CD4-positive, alpha-beta T cell treated with Interleukin-6 for 4 hours (primary cell): Measurements from ENCODE around the gene CEP350.
"Not testable (repeated sequence)": the region's sequence is repeated elsewhere in the genome, so short reads cannot be mapped to it uniquely, and the experiment has no call there.

Experiments
- DNase-seq: peaks from one replicate; pipeline ENCODE4 v3.0.0-alpha.2; 2020; ENCODE audit warnings: mixed read lengths

CEP350 gene

DNA sequence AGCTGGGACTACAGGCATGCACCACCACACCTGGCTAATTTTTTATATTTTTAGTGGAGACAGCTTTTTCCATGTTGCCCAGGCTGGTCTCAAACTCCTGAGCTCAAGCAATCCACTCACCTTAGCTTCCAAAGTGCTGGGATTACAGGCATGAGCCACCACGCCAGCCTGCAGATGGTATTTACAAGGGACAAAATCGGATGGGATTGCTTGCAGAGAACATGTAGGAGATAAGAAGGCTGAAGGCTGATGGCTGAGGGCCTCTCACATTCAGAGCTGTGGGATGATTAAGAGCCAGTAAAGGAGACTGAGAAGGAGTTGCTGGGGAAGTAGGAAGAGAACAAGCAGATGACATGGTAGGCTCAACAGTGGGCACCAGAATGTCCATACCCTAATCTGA, 176.0 kb downstream of the CEP350 start:
- DNase-seq = no peak

DNA sequence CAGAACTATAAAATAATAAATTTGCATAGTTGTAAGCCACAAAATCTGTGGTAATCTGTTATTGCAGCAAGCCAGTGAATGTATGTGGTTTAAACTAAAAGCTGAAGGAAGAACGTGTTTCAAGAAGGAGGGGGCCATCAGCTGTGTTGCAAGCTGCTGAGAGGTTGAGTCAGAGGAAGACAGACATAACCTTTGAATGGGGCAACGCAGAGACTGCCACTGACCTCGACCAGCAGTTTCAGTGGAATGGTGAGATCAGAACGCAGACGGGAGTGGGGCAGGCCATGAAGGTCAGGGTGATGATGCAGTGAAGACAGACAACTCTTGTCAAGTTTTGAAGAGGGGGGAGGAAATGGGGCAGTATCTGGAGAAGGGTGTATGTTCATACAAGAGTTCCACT, 176.9 kb downstream of the CEP350 start:
- no peak for DNase-seq

DNA sequence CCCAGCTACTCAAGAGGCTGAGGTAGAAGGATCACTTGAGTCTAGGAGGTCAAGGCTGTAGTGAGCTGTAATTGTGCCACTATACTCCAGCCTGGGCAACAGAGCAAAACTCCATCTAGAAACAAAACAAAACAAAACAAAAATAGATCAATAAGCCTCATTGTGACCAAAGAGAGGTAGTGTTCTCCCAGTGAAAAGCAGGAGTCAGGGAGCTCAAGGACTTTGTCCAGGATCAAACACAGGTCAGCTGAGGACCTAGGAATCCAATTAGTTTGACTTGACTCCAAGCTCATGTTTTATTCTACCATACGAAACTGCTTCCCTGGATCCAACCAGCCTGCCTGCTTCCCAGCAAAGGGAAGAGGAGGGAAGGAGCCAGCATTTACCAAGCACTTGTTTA, 178.6 kb downstream of the CEP350 start:
- no peak for DNase-seq

DNA sequence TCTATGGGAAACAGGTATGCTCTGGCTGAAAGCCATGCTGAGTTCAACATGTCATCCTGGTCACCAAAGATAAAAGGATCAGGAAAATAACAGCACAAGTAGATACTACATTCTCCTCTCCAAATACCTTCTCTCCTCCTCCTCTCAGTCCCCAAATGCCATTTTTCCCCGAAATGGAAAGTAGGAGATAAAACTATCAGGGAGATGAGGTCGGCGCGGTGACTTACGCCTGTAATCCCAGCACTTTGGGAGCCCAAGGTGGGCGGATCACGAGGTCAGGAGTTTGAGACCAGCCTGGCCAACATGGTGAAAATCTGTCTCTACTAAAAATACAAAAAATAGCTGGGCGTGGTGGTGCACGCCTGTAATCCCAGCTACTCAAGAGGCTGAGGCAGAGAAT, 179.1 kb downstream of the CEP350 start:
- not testable (repeated sequence) for DNase-seq

DNA sequence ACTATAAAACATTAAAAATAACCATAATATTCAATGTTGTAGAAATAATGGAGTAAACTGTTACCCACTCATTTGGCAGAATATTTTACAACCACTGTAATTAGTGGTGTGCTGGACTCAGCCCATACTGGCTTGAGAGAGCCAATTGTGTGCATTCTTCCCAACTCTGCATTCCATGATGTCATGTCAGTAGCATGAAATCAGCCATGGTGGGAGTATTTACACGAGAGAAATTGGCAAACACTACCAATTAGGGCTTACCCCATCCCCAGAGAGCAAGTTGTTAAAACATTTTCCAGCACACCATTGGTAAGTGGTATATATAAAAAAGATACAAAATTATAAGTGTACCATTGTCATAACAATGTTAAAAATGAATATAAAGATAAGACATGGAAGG, 180.9 kb downstream of the CEP350 start:
- no peak for DNase-seq

DNA sequence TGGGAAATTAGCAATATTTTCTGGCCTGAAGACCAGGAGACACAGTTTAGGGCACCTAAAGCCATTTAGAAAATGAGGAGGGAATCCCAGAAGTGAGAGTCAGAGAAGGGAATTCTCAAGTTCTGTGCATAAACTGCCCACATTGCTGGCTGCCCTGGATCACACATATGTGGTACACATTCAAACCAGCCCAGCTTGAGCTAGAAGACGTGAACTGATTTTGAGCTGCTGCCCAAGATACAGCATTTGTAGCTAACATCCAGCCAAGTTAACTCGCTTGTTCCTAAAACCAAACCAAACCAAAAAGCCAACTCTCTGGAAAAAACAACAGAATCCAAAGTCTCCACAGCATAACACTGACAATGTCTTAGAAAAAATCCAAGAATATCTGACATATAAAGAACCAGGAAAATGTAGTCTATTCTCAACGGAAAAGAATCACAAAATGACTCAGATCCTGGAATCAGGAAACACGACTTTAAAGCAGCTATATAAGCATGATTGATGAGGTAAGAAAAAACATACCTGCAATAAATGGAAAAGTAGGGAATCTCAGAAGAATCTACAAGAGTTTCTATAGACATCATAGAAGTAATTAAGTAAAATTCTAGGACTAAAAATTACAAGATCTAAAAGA, 181.8 kb downstream of the CEP350 start:
- DNase-seq = no peak

DNA sequence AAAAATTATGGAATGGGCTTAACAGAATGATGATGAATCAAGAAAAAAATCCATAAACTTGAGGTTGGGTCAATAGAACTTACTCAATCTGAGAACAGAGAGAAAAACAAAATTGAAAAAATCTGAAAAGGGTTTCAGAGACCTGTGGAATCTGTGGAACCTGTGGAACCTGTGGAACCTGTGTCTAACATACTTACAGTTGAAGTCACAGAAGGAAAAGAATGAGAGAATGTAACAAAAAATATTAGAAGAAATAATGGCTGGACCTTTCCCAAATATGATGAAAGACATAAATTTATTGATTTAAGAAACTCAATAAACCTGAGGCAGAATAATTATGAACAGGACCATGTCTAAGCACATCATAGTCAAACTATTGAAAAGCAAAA, 182.4 kb downstream of the CEP350 start:
- DNase-seq = no peak

DNA sequence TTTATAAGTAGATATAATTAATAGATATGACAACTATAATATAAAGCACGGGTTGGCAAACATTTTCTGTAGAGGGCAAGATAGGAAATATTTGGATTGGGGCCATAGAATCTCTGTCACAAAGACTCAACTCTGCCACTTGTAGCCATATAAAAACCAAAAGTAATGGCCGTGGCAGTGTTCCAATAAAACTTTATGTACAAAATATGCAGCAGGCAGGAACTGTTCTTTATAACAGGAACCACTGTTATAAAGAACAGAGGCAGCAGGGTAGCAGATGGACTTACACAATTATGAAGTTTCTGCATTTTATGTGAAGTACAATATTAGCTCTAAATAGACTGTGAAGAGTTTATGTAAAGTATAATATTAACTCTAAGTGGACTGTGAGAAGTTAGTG, 183.2 kb downstream of the CEP350 start:
- DNase-seq = no peak

DNA sequence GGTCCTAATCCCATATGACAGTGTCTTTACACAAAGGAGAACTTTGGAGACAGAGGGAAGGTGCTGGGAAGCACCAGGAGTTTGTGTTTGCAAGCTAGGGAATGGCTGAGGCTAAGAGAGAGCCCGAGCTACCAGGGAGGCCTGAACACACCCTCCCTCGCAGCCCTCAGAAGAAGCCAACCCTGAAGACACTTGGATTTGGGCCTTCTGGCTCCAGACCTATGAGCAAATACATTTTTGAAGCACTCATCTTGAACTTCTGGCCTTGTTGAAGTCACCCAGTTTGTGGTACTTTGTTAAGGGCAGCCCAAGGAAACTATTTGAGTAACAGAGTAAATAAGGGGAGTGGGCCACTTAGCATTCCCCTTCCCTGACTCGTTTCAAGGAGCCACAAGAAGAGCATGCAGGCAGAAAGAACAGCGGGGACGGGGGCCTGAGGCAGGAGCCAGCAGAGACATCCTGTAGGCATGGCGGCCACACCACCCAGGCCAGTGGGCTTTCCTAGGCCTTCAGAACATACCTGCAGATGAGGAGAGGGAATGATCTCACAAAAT, 186.8 kb downstream of the CEP350 start:
- DNase-seq = no peak

DNA sequence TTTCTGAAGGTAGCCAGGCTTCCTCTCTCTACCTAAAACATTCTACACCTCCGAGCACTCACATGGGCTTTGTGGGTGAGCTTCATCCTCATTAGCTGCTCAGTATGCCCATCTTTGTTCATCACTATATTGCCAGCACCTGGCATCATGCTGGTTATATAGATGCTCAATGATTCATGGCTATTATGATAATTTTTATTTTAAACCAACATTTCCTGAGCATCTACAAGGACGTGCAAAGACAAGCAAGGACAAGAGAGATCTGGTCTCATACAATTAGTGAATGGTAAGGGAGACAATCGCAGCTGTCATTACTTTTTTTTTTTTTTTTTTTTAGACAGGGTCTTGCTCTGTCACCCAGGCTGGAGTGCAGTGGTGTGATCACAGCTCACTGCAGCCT, 188.7 kb downstream of the CEP350 start:
- DNase-seq = no peak

DNA sequence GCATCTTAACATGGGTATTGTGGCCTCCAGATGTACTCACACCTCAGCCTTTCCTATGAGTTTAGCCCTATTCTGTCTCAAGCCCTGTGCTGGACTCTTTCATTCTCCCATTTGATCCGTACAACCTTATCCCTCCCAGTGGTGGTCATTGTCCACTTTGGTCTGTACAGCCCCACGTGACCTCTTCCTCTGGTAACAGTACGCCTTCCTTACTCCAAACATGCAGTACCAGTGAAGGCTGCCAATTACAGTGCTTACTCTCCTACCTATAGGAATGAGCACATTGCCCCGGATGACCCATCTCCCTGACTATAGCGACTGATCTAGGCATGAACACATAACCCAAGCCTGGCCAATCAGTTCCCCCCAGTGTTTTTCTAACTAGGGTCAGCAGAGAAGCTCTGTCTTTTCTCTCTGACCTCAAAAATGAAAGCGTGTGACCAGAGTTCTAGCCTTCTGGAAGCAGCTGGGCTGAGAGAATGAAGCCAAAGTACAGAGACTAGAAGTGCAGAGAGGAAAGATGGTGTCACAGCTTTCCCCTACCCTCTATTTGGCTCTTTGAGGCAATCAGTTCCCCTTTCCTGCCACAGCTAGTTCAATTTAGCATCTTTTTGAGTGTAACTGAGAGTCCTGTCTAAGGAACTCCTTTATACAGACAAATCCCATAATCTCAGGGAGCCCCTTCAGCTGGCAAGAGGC, 190.2 kb downstream of the CEP350 start:
- no peak for DNase-seq

DNA sequence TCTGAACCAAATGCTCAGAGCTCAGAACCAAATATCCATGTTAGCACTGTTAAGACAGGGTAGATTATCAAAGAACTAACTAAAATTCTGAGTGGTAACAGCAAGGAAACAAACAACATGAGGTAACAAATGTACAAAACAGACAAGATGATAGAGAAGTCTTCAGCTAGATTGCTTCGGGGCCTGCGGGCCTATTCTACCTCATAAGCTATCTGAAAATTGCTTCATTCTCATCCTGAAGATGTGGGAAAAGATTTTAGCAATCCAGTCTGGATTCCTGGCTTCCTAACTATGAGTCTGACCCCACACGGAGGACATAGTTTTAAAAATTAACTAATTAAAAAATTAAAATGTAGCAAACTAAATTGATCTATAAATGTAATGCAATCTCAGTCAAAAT, 190.8 kb downstream of the CEP350 start:
- DNase-seq = no peak

DNA sequence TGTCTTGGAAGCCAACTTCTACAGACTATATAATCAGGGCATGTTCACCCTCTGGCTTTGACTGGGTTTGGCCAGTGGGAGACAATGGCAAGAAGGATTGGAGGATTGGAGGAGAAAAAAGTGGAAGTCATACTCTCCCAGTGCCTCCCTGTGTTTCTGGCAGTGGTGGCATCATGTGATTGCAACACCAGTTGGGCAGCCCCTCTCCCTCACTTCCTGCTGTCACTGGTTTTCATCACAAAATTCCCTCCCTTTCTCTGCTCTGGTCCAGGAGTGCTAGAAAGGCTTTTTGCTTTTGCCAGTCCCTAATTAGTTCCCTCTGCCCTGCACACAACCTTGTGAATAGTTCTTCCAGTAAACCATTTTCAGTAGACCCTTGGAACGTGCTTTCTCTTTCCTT, 196.4 kb downstream of the CEP350 start:
- DNase-seq = no peak

DNA sequence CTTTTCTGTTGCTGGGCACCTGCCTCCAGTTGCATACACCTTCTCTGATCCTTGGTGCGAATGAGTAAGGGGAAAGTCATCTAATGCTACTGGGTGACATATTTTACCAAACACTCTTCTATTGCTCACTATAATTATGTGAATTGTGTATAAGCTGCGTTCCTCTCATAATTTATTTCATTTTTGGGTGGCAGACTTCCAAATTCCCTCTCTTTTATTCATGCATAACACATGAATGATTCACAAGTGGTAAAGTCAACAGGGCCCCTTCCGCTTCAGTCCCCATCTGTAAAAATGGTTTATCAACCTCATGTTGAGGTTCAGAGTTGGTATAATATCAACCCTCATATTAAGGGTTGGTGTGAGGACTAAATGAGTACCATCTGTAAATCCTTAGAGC, 196.9 kb downstream of the CEP350 start:
- DNase-seq = no peak

DNA sequence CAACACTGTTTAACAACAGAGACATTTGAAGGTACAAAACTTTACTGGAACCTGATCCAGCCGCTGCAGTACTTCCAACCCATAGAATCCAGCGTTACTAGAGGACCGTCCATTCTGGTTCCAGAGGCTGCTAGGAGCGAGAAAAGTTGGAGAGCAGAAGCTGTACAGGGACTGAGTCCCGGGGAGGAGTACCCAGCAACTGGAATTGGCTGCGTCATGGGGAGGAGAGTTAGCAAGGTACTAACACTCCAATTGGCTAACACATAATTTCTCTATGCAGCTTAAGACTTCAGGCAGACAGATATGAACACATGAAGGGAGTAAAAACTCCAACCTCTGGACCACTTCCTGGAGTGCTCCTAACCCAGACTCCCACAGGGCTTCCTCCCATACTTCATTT, 198.0 kb downstream of the CEP350 start:
- DNase-seq = no peak

DNA sequence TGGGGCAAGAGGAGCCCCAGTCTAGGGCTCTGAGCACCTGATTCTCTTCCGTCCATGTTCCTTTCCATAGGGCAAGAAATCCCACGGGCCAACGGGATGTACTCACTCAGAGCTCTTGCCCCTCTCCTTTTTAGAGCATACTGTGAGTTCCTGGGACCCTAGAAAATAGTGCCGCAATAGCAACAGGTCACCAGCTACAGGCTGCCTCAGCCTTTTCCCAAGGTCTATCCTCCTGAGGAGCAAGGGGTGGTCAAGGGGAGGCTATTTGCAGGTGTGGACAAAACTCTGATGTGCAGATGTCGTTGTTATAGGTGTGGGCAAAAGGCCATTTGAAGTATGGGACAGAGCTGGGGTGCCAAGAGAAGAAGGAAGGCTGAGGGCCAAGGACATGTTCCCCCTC, 198.4 kb downstream of the CEP350 start:
- DNase-seq = no peak

DNA sequence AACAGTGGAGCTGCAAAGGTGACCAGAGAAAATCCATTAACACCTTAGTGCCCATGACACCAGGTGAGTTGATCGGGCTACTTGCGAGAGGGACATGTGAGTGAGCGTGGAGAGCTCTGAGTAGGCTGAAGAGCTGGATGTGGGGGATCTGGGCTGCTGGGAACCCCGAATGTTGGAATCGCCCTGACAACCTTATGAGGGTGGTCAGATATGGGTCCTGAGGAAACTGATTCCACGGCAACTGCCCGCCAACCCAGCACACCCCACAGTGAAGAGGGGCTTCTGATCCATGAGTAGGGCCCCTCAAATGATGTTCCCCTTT, 199.4 kb downstream of the CEP350 start:
- peak; percentile 5 for DNase-seq

DNA sequence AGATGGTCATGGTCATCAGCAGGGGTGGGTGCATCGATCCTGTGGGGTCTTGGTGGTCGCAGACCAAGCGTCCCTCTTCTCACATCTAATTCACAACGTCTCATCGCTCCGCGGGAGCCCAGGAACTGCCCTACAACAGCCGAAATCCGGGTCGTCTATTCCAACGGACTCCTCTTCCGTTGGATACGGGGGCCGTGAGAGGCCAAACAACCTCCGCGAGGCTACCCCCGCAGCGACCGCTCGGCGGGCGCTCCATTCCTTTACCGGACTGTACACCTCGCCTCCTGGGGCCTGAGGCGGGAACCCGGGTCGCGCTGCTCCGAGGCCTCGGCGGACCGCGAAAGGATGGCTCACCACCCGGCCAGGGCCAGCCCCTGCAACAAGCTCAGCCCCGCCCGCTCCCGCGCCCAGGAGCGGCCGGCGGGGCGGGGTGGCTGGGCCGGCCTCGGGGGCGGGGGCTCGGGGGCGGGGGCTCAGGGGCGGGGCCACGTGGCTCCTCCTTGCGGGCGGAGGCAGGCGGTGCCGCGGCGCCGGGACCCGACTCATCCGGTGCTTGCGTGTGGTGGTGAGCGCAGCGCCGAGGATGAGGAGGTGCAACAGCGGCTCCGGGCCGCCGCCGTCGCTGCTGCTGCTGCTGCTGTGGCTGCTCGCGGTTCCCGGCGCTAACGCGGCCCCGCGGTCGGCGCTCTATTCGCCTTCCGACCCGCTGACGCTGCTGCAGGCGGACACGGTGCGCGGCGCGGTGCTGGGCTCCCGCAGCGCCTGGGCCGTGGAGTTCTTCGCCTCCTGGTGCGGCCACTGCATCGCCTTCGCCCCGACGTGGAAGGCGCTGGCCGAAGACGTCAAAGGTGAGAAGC, 199.9 kb downstream of the CEP350 start, which contains the start of gene QSOX1:
Gene QSOX1, plus strand, starts transcription at position 545 of the 857 bp plus-strand sequence. Its CDS starts 39 bp downstream, at position 584.
- DNase-seq = peak; percentile 94

DNA sequence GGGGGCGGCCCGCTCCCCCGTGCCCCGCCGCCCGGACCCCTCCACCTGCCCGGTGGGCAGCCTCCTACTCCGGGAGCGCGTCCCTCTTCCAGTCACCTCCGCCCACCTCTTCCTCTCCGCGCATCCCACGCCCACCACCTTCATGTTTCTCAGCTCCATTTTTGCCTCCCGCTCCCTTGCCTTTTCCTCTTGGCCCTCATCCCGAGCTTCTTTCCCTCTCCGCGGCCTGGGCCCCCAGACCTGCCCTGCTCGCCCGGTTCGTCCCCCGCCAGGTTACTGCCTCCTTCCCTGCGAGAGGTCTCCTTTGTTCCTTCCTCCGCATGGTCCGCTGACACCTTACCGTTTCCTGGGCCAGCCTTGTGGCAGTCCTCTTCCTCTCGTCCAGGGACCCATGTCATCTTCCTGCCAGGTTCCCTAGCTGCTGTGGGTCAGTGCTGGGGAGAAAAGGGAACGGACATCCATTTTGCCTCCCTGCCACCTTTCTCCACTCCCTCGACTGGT, 200.6 kb downstream of the CEP350 start:
- peak; percentile 30 for DNase-seq

DNA sequence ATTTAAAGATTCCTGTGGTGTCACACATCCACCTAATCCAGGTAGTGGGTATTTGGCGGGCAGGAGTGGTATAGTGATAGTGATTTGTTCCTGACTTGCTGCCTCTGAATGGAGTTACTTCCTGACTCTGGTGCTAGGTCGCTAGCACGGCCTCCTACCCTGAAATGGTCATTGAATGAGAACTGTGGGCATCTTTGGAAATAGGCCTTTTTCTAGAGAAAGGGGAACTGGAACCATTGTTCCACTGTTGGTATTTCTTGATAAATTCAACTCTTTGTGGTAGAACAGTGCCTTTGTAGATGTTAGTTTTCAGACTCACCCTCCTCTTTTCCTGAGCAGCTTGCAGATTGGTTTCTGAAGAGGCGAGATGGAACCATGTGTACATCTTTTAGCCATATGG, 201.6 kb downstream of the CEP350 start:
- DNase-seq = no peak

DNA sequence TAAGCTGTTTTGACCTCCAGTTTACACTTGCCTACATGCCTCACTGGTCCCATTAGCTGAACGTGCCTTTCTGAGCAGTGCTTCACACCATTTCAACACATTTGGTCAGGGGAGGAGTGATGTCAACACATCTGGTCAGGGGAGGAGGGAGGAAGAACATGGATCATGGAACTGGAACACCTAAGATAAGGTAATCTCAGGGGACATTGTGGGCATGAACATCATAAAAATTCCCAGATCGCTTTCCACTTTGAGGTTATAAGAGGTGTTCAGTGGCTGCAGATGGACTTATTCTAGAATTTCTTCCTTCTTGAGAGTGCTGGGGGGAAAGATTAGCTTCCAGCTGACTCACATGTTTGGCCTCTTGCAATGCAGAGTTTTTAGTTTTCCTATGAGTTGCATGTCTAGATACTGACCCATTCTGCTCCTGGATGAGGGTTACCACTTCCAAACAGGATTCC, 202.1 kb downstream of the CEP350 start:
- DNase-seq = no peak

DNA sequence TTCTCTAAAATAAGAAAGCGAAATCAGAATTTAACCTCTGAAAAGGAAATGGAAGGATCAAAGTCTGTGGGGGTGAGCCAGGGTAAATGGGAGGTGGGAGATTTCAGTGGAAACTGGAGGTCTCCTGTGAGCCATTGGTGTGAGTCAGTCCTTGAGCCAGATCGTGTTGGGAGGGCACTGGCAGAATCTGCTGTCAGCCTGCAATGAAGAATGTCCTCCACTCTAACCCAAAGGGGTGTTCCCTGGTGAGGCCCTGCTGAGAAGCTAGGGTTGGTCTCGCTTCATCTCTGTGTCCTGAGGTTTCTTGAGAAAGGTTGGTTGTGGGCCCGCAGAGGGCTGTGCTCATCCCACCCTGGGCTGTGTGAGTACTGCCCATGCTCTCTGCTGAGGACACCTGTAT, 202.5 kb downstream of the CEP350 start:
- DNase-seq = no peak

DNA sequence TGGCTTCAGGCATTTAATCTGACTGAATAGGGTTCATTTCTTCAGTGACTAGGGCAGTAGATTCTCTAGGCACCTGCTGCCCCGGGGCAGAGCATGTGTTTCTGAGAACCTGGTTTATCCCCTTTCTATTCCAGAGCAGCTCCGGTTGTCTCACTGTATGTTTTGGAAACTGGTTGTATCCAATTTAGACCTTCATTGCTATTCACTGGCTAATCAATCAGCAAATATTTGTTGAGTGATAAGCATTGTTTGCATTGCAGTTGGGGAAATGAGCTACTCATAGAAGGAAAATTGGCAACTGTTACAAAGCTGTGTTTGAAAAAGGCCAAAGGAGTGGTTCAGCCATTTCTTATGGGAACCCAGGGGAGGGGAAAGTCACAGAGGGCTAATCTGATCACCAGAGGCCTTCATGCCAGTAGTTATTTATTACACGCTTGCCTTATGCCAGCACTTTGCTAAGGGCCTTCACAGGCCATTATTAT, 203.0 kb downstream of the CEP350 start:
- DNase-seq = no peak
